IgD-negative memory B cell (primary cell): Measurements from ENCODE around the gene SERPING1. TPM values are rescaled to one million over a fixed set of nuclear protein-coding genes. Genes with fewer than 3 reads are reported as not detected.

Source experiments
- H3K27ac Mint-ChIP-seq, 3 donors: one replicate each; pipeline ENCODE4 v1.8.0; 2020 to 2022; ENCODE audit warnings: mild to moderate bottlenecking in 3 of 3, mixed read lengths in 3 of 3, moderate library complexity in 1 of 3
- H3K27me3 Mint-ChIP-seq: one replicate; pipeline ENCODE4 v1.8.0; 2021; ENCODE audit warnings: mixed read lengths
- H3K36me3 Mint-ChIP-seq: one replicate; pipeline ENCODE4 v1.8.0; 2020; ENCODE audit warnings: mild to moderate bottlenecking, mixed read lengths
- H3K4me1 Mint-ChIP-seq, 3 donors: one replicate each; pipeline ENCODE4 v1.8.0; 2020 to 2022; ENCODE audit warnings: mixed read lengths in 3 of 3, mild to moderate bottlenecking in 1 of 3
- H3K4me3 Mint-ChIP-seq, 4 donors: one replicate each; pipeline ENCODE4 v1.8.0; 2020 to 2022; ENCODE audit warnings: mild to moderate bottlenecking in 4 of 4, mixed read lengths in 4 of 4, moderate library complexity in 3 of 4
- H3K9me3 Mint-ChIP-seq, 3 donors: one replicate each; pipeline ENCODE4 v1.8.0; 2020 to 2021; ENCODE audit warnings: mixed read lengths in 3 of 3, mild to moderate bottlenecking in 1 of 3
- polyA plus RNA-seq: library from polyadenylated mRNA; unstranded; fragments of 300-500 nt; fragmentation: Illumina TruSeq; gene quantifications from one replicate; pipeline ENCODE4 v1.2.3, GENCODE V29; 2021

SERPING1 gene
- polyA plus RNA-seq, 1 donor from 2014 or later, result 0.23 TPM

DNA sequence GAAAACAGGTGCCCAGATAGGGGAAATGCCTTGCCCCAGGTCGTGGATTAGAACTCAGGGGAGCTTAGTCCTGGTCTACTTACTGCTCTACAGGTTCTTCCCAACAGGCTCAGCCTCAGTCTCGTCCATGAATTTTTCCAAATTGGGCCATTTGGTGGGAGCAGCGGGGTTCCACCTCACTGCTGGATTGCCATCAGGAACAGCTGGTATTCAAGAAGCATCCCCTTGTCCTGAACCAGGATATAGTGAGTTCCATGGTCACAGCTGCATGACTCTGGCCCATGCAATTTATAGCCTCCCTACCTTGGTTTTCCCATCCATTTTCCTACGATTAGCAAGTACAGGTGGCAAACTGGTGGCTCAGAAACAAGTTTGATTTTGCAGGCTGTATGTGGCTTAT is 23.4 kb upstream of the SERPING1 start:
- Mint-ChIP-seq H3K9me3 (no peaks in the 10 kb centered on the region), H3K4me1 (peaks cover 0 to 2% (median 0%) of the 10 kb centered on the region in 3 donors), H3K27ac (no peak overlapping the region), H3K4me3 (no peak overlapping the region), H3K36me3 (no peaks in the 10 kb centered on the region), H3K27me3 (peaks cover 12% of the 10 kb centered on the region)

DNA sequence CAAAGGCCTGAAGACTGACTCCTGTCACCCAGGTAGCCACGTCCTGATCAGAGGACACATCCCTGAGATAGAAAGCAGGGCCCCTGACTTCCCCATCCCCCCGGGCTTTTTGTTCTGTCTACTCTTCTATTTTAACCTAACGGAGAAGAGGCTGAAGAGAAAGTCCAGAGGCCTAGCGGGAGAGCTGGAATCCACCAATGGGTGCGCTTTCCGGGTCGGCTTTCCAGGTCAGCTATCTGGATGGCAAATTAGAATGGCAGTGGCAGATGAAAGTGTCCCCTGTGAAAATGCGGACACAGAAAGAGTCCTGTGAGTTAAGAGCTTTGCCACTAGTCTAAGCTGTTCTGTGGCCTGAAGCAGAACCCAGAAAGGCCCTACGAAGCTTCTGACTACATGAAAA is 13.1 kb upstream of the SERPING1 start:
- no peaks in the 10 kb centered on the region for H3K9me3 Mint-ChIP-seq

DNA sequence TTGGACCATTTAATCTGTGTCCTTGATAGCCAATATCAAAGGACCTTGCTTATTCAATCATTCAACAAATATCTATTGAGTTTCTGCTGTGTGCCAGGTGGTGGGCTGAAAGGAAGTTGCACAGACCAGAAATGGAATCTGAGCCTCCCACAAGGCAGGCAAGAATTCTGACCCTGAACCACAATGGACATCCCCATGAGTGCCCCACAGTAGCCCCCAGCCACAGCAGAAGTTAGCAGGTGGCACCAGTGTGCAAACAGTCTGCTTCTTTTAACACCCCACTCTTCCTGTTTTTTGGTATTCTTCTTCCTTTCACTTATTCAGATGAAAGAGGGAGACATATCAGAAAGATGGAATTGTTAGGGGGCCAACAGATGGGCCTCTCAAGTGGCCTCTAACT is 12.2 kb upstream of the SERPING1 start:
- Mint-ChIP-seq H3K36me3 (peaks cover 6% of the 10 kb centered on the region), H3K4me3 (no peak overlapping the region), H3K27ac (no peak overlapping the region), H3K9me3 (no peaks in the 10 kb centered on the region), H3K27me3 (no peaks in the 10 kb centered on the region), H3K4me1 (peaks cover 0 to 2% (median 0%) of the 10 kb centered on the region in 3 donors)

More for the DNA sequence above, 13.1 kb upstream of the SERPING1 start:
- Mint-ChIP-seq H3K4me3 (no peak overlapping the region), H3K27ac (no peak overlapping the region), H3K27me3 (no peaks in the 10 kb centered on the region), H3K36me3 (peaks cover 3% of the 10 kb centered on the region), H3K4me1 (peaks cover 0 to 2% (median 0%) of the 10 kb centered on the region in 3 donors)

DNA sequence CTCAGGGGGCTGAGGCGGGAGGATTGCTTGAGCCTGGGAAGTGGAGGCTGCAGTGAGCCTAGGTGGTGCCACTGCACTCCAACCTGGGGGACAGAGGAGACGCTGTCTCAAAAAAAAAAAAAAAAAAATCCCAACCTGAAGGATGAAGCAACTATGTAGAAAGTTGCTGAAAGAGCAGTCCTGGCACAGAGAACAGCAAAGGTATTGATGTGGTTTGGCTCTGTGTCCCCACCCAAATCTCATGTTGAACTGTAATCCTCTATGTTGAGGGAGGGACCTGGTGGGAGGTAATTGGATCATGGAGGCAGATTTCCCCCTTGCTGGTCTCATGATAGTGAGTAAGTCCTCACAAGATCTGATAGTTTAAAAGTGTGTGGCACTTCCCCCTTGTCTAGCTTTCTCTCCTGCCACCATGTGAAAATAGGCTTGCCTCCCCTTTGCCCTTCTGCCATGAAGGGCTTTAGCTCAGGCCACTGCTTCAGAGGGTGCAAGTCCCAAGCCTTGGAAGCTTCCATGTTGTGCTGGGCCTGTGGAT is 10.7 kb upstream of the SERPING1 start:
- Mint-ChIP-seq H3K4me3 (no peak overlapping the region), H3K27me3 (no peaks in the 10 kb centered on the region), H3K9me3 (peaks cover 0 to 2% (median 0%) of the 10 kb centered on the region in 3 donors), H3K4me1 (peaks cover 0 to 2% (median 0%) of the 10 kb centered on the region in 3 donors), H3K27ac (no peak overlapping the region), H3K36me3 (peaks cover 6% of the 10 kb centered on the region)

DNA sequence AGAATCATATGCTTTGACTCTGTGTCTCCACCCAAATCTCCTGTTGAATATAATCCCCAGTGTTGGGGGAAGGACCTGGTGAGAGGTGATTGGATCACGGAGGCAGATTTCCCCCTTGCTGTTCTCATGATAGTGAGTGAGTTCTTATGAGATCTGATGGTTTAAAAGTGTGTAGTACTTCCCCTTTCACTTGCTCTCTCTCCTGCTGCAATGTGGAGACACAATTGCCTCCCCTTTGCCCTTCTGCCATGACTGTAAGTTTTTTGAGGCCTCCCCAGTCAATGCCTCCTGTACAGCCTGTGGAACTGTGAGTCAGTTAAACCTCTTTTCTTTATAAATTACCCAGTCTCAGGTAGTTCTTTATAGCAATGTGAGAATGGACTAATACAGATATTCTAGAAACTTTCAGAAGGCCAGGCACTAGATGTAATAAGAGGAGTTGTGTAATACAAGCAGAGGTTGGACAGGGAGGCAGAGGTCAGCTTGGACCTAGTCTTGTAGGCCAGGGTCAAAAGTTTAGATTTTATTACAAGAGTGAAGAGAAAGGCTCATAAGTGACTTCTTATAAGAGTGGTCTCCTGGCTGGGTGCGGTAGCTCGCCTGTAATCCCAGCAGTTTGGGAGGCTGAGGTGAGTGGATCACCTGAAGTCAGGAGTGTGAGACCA is 9.3 kb upstream of the SERPING1 start:
- H3K4me3 Mint-ChIP-seq, result no peak overlapping the region
- H3K9me3 Mint-ChIP-seq, result peaks cover 0 to 2% (median 0%) of the 10 kb centered on the region in 3 donors
- H3K4me1 Mint-ChIP-seq, result peaks cover 0 to 2% (median 0%) of the 10 kb centered on the region in 3 donors
- peaks cover 6% of the 10 kb centered on the region for H3K36me3 Mint-ChIP-seq
- H3K27me3 Mint-ChIP-seq, result no peaks in the 10 kb centered on the region
- no peak overlapping the region for H3K27ac Mint-ChIP-seq

DNA sequence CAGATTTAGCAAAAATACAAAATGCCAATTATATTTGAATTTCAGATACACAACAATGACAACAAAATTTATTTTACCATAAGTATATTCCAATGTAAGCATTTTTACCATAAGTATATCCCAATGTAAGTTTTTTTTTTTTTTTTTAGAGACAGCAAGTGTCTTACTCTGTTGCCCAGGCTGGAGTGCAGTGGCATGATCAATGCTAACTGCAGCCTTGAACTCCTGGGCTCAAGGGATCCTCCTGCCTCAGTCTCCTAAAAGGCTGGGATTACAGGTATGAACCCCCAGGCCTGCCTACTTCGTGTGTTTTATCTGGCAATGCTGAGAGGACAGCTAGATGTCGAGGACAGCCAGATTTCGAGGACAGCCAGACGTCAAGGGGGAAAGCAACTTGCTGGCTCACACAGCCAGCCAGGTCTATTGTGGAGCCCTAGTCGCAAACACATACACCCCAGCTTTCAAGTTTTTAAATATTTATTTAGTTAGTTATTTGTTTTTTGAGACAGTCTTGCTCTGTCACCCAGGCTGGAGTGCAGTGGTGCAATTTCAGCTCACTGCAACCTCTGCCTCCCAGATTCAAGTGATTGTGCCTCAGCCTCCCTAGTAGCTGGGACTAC is 1.1 kb upstream of the SERPING1 start:
- Mint-ChIP-seq H3K27ac (no peak overlapping the region), H3K27me3 (peaks cover 17% of the 10 kb centered on the region)

DNA sequence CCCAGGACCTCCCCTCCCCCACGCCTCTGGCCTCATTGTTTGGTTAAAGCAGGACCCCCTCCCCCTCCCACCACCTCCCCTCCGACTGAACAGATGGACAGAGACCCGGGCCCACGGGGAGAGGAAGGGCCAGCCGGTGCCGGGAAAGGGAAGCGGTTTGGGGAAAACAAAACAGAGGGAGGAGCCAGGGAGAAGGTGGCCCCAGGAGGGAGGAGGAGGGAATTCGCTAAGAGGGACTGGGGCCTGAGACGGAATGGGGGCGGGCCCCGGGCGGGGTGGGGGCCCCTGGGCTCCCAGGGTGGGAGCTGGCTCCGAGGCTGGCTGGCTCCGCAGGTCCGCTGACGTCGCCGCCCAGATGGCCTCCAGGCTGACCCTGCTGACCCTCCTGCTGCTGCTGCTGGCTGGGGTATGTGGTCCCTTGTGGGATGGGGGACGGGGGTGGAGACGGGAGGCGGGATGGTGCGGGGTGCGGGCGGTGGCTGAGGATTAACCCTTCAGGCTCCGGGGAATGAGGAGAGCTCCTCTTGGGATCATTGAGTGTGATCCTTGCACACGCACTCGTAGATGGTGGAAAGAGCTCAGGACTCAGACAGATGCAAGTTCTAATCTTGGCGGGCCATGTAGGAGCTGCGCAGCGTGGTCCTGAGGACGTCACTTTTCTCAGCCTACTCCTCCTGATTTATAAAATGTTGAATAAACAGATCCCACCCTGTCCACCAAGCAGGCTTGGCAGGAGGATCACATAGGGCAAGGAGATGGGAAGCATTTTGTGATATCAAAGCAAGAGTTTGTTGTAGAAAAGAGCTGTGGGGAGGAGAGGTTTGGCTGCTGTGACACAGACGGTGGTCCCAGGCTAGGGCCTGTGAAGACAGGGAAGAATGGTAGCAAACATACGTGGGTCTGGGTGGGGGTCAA is 688 bp downstream of the SERPING1 start:
- Mint-ChIP-seq H3K4me3 (peak overlapping the region in 1 of 4 donors; percentile 54), H3K9me3 (peaks cover 0 to 1% (median 0%) of the 10 kb centered on the region in 3 donors), H3K4me1 (peaks cover 0 to 1% (median 0%) of the 10 kb centered on the region in 3 donors), H3K36me3 (no peaks in the 10 kb centered on the region), H3K27ac (no peak overlapping the region), H3K27me3 (peaks cover 19% of the 10 kb centered on the region)

More for the DNA sequence above, 1.1 kb upstream of the SERPING1 start:
- peaks cover 0 to 1% (median 0%) of the 10 kb centered on the region in 3 donors for H3K4me1 Mint-ChIP-seq
- H3K4me3 Mint-ChIP-seq, result no peak overlapping the region
- H3K36me3 Mint-ChIP-seq, result no peaks in the 10 kb centered on the region
- peaks cover 0 to 1% (median 0%) of the 10 kb centered on the region in 3 donors for H3K9me3 Mint-ChIP-seq

DNA sequence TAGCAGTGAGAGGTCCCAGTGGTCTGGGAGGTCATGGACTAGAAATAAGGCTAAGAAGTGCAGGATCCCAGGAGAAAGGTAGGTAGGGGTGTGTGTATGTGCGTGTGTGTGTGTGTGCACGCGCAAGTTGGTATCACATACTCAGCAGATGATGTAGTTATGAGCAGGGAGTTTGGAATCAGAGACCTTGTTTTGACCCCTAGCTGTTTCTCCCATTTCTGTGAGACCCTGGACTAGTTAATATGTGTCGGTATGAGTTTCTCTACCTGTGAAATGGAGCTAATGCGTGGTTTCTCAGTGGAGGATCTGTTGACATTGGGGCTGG is 1.3 kb downstream of the SERPING1 start:
- Mint-ChIP-seq H3K36me3 (no peaks in the 10 kb centered on the region), H3K27me3 (peaks cover 19% of the 10 kb centered on the region)

DNA sequence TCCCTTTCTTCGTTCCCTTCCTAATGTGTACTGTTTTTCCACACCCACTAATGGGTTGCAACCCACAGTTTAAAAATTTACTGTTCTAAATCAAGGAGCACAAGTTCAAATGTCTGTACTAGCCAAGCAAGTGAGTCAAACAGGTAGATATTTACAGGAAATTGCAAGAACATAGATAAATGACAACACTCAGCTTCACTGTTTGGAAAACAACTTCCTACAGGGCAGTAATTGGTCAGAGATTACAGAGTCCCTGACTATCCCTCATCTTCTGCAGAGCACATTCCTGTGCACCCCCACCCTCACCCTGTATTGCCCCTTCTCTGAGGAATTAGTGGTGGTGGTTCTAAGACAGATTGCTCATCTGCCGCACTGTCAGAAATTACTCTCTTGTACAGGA is 1.9 kb downstream of the SERPING1 start:
- Mint-ChIP-seq H3K4me3 (no peak overlapping the region), H3K27ac (no peak overlapping the region), H3K27me3 (peaks cover 19% of the 10 kb centered on the region), H3K4me1 (peaks cover 0 to 1% (median 0%) of the 10 kb centered on the region in 3 donors), H3K36me3 (no peaks in the 10 kb centered on the region), H3K9me3 (peaks cover 0 to 1% (median 0%) of the 10 kb centered on the region in 3 donors)

More for the DNA sequence above, 1.3 kb downstream of the SERPING1 start:
- Mint-ChIP-seq H3K4me3 (no peak overlapping the region), H3K4me1 (peaks cover 0 to 1% (median 0%) of the 10 kb centered on the region in 3 donors), H3K9me3 (peaks cover 0 to 1% (median 0%) of the 10 kb centered on the region in 3 donors), H3K27ac (no peak overlapping the region)

DNA sequence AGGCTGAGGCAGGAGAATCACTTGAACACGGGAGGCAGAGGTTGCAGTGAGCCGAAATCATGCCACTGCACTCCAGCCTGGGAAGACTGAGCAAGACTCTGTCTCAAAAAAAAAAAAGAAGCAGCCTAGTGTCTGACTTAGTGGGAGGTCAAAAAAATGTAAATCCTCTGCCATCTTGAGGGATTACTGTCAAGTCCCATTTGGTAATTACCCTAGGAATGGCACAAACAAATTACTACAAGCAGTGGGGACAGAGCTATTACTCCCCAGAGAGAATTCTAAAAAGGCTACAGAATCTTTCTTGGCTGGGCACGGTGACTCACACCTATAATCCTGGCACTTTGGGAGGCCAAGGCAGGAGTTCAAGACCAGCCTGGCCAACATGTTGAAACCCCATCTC is 3.8 kb downstream of the SERPING1 start:
- Mint-ChIP-seq H3K27ac (no peak overlapping the region), H3K4me3 (no peak overlapping the region), H3K36me3 (no peaks in the 10 kb centered on the region), H3K9me3 (peaks cover 0 to 1% (median 0%) of the 10 kb centered on the region in 3 donors), H3K4me1 (peaks cover 0 to 1% (median 0%) of the 10 kb centered on the region in 3 donors), H3K27me3 (peaks cover 19% of the 10 kb centered on the region)

DNA sequence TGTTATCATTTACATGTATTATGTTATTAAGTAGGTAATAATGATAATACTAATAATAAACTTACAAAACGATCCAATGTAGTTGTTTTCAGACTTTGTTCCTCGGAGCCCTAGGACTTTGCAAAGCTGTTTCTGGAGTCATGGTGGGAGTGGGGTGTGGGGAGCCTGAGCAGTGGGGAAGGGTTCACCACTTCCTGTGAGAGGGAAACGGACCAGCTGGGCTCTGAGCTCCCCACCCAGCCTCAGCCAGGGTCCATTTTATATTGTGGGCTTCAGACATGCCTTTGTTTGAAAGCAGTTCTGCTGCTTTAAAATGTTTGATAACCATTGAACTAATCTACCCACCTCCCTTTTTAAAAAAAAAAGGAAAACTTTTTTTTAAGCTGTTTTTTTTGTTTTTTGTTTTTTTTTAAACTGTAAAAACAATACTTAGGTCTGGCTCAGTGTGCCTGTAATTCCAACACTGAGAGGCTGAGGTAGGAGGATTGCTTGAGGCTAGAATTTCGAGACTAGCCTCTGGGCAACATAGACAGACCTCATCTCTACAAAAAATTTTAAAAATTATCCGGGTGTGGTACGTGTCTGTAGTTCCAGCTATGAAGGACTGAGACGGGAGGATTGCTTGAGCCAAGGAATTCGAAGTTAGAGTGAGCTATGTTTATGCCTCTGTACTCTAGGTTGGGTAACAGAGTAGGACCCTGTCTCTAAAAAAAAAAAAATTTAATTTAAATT is 7.0 kb downstream of the SERPING1 start:
- Mint-ChIP-seq H3K9me3 (peaks cover 0 to 1% (median 0%) of the 10 kb centered on the region in 3 donors), H3K27ac (no peak overlapping the region), H3K4me3 (no peak overlapping the region), H3K27me3 (peaks cover 7% of the 10 kb centered on the region), H3K36me3 (no peaks in the 10 kb centered on the region), H3K4me1 (no peaks in the 10 kb centered on the region)

DNA sequence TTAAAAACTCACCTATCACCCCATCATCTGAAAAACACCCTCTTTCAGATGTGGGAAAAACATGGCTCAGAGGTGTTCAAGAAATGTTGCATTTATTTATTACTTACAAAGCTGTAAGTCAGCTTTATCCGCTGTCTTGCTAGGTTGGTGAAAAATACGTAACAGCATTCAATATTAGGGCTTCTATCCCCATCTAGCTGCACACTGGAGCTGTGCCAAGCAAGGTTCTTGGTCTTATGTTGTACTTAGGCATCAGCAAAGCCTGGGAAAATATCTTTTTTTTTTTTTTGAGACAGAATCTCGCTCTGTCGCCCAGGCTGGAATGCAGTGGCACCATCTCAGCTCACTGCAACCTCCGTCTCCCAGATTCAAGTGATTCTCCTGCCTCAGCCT is 7.5 kb downstream of the SERPING1 start:
- H3K36me3 Mint-ChIP-seq, result no peaks in the 10 kb centered on the region
- no peak overlapping the region for H3K4me3 Mint-ChIP-seq
- no peak overlapping the region for H3K27ac Mint-ChIP-seq
- H3K27me3 Mint-ChIP-seq, result peaks cover 6% of the 10 kb centered on the region
- no peaks in the 10 kb centered on the region for H3K9me3 Mint-ChIP-seq
- H3K4me1 Mint-ChIP-seq, result no peaks in the 10 kb centered on the region

DNA sequence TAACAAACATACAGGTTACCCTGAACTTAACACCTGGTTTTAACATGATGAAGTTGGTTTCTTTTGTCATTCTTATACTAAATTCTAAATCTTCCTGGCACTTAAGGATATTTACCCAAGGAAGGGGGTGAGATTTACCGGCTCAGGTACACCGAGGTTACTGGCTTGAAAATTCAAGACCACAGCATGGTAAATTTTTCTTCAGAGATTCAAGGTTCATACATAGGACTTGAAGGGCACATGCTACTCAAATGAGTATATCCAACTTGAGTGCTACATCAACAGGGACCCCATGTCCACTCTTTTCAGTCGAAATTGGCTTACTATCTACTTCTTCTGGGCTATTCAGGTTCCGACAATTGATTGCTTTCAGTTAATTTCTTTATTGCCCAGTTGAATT is 12.7 kb downstream of the SERPING1 start:
- Mint-ChIP-seq H3K36me3 (no peaks in the 10 kb centered on the region), H3K4me3 (no peak overlapping the region), H3K27ac (no peak overlapping the region), H3K9me3 (no peaks in the 10 kb centered on the region), H3K4me1 (no peaks in the 10 kb centered on the region), H3K27me3 (peaks cover 5% of the 10 kb centered on the region)

DNA sequence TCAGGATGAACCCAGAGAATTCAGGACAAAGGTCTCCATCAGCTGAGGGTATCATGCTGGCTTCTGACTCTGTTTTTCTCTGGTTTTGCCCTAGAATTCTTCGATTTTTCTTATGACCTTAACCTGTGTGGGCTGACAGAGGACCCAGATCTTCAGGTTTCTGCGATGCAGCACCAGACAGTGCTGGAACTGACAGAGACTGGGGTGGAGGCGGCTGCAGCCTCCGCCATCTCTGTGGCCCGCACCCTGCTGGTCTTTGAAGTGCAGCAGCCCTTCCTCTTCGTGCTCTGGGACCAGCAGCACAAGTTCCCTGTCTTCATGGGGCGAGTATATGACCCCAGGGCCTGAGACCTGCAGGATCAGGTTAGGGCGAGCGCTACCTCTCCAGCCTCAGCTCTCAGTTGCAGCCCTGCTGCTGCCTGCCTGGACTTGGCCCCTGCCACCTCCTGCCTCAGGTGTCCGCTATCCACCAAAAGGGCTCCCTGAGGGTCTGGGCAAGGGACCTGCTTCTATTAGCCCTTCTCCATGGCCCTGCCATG is 16.8 kb downstream of the SERPING1 start:
- no peak overlapping the region for H3K4me3 Mint-ChIP-seq
- H3K4me1 Mint-ChIP-seq, result no peaks in the 10 kb centered on the region
- peaks cover 0 to 1% (median 0%) of the 10 kb centered on the region in 3 donors for H3K9me3 Mint-ChIP-seq
- H3K36me3 Mint-ChIP-seq, result peaks cover 1% of the 10 kb centered on the region
- H3K27me3 Mint-ChIP-seq, result peaks cover 13% of the 10 kb centered on the region
- H3K27ac Mint-ChIP-seq, result no peak overlapping the region
